Stimulated activated CD4-positive, alpha-beta T cell treated with anti-CD3 and anti-CD28 coated beads, TNF-alpha, amount 100 ng/mL, for 1 hour (primary cell): ENCODE results near the gene UBP1.
"Not testable (repeated sequence)": the region's sequence is repeated elsewhere in the genome, so short reads cannot be mapped to it uniquely, and the experiment has no call there.

Experiments
- DNase-seq, 3 donors: peaks; one replicate each; pipeline ENCODE4 v3.0.0-alpha.2; 2020; ENCODE audit warnings: low read depth in 3 of 3, low spot score in 1 of 3

UBP1 gene

GRCh38 chr3:33437556-33438283 lies 2.5 kb downstream of the UBP1 start:
- no peak for DNase-seq

- DNase-seq: no peak
Measured at GRCh38 chr3:33433843-33434242, 6.4 kb downstream of the UBP1 start.

DNA sequence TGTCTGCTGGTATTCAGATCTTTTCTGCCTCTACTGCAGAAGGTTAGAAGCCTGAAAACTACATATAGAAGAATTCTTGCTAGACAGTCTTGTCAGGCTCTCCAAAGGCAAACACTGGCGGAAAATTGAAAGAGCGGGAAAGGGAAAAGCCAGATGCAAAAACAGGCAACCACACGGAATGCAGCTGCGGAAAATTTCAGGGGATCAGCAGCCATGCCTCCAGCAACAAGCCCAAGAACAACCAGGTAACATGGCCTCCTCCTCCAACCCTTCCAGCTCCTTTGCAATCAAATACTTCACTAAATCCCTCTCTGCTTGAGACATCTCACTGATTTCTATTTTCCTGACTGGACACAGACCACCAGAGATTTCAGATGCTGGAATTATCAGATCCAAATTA lies 9.6 kb downstream of the UBP1 start:
- DNase-seq: no peak

DNA sequence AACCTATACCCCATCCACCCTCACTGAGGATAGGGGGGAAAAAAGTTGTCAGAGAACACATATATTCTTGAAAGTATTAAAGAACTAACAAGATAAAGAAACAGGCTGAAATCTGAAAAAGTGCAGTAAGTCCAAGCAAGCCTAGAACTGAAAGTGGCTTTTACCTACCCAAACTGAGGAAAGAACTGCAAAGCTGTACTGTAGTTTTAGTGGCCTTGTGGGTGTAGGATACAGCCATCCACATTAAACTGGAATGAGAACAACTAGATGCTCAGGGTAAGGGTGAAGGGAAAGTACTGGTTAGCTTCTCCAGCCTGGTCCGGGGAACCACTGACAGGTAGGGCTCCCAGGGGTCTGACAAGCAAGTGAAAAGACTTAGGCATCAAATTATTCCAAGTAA lies 10.1 kb downstream of the UBP1 start:
- no peak for DNase-seq

DNA sequence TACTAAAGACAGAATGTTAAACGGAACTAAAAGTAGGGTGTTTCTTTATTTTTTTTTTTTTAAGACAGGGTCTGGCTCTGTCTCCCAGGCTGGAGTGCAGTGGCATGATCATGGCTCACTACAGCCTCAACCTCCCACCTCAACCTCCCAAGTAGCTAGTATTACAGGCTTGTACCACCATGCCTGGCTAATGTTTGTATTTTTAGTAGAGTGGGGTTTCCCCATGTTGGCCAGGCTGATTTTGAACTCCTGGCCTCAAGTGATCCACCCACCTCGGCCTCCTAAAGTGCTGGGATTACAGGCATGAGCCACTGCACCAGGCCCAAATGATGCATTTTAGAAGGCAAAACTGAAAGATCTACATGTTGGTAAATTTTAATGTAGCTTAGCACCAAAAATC lies 10.9 kb downstream of the UBP1 start:
- not testable (repeated sequence) for DNase-seq

DNA sequence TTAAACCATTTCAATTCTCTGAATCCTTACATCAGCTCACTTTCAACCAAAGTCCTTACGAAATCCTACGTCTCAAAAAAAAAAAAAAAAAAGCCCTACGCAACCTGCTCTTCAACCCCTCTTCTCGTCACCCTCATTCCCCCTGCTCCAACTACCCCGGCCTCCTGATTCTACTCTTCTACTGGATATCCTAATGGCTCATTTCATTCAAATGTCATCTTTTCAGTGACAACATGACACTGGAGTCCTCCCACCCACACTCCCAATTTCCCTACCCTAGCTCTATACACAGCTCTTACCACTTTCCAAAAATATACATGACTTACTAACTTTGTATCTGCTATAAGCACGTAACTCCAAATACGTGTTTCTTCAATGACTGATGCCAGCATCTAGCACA lies 11.5 kb downstream of the UBP1 start:
- no peak for DNase-seq

DNA sequence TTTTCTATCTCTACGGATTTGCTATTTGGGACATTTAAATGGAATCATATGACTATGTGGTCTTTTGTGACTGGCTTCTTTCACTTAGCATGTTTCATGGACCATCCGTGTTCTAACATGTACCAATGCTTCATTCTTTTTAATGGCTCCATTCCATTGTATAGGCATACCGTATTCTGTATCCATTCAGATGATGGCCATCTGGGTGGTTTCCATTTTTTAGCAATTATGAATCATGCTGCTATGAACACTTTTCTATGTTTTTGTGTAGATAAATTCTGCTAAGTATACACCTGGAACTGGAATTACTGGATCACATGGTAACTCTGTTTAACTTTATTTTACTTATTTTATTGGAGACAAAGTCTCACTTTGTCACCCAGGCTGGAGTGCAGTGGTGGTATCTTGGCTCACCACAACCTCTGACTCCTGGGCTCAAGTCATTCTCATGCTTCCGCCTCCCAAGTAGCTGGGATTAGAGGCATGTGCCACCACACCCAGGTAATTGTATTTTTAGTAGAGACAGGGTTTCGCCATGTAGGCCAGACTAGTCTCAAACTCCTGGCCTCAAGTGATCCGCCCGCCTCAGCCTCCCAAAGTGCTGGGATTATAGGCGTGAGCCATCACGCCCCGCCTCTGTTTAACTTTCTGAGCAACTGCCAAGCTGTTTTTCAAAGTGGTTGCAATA lies 13.4 kb downstream of the UBP1 start:
- no peak for DNase-seq

GRCh38 chr3:33426068-33426467 lies 14.1 kb downstream of the UBP1 start:
- DNase-seq: no peak

DNA sequence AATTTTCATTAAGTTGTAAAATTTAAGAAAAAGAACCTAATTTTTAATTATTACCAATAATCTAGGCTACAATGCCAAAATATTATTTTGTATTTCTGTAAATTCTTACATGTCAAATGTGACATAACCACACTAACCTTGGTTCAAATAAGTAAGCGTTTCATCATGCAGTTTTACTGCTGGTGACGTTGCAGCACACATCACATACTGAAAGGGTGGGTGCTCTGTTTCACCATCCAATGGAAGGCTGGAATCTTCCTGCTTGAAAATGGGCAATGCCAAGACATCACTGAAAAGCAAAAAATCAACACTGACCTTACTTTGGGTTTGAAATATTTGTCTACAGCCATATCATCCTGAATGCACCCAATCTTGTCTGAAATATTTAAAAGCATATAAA lies 14.8 kb downstream of the UBP1 start:
- DNase-seq: no peak

- no peak for DNase-seq
Measured at GRCh38 chr3:33424606-33425452, 15.4 kb downstream of the UBP1 start.

DNA sequence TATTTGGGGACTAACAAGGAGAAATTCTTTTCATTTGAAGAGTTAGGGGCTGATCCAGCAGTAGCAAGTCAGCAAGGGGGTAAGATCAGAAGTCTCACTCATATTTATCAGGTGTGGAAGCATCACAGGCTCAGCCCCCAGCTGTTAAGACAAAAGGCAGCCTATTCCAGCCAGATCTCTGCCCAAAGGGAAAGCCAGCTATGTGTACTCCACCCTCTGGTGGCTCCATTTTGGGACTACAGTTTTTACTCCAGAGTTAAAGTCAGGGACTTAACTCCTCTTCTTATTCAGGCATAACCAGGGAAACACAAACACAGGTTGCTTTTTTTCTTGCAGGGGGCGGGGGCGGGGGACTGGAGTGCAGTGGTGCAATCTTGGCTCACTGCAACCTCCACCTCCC lies 19.2 kb downstream of the UBP1 start:
- DNase-seq: no peak

DNA sequence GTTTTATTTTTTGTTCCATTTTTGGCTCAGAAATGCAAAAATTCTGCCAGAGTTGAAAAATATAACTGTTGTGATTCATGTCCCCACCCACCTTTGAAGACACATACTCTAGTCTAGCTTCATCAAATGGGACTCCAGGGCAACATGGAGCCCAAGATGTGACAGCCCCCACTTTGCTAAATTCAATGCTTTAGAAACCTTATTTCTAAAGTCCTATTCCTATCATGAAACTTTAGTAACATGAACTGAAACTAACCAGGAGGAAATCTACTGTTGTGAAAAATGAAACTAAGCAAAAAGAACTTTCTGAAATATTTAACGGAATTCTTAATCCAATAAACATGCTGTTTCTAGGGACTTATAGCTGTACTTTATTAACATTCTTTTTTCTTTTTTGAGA lies 20.3 kb downstream of the UBP1 start:
- no peak for DNase-seq

- no peak for DNase-seq
Measured at GRCh38 chr3:33417066-33417673, 23.0 kb downstream of the UBP1 start.

GRCh38 chr3:33410816-33411215 lies 29.4 kb downstream of the UBP1 start:
- not testable (repeated sequence) for DNase-seq

- no peak for DNase-seq
Measured at GRCh38 chr3:33403756-33404155, 36.4 kb downstream of the UBP1 start.

DNA sequence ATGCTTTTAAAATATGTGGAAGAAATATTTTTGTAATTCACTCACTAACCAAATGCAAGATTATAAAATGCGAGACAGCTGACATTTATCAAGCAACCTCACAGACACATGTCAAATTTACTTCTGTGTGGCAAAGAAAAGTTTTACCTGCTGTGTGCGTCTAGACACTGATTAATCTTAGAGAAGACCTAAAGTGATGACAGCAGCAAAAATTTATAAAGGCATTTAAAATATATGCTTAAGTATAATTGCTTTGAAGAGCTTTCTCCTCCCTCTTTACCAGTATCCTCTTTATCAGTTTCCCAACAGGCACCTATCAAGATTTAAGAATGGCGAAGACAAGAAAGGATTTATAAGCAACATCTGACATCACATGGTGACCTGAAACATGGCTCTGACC lies 37.3 kb downstream of the UBP1 start:
- no peak for DNase-seq

DNA sequence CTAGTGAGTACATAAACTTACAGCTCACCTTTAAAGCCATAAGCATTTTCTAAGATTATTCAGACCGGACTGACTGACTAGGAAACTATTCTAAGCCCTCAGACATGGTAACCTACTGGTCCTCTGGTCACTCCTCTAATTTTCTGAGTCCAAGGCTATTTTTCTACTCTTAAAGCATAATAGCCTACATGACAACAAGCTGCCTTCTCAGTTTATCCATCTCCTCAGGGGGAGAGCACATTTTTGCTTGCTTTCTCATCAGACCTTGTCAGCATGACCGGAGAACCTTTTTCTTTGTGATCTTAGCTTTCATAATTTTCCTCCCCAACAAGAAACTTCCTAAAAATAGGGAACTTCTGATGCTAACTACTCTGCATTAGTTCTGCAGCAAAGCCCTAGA lies 38.4 kb downstream of the UBP1 start:
- DNase-seq: no peak

GRCh38 chr3:33398410-33398809 lies 41.8 kb downstream of the UBP1 start:
- no peak for DNase-seq

GRCh38 chr3:33395900-33396299 lies 44.3 kb downstream of the UBP1 start:
- no peak for DNase-seq

GRCh38 chr3:33394403-33395054 lies 45.7 kb downstream of the UBP1 start:
- no peak for DNase-seq

DNA sequence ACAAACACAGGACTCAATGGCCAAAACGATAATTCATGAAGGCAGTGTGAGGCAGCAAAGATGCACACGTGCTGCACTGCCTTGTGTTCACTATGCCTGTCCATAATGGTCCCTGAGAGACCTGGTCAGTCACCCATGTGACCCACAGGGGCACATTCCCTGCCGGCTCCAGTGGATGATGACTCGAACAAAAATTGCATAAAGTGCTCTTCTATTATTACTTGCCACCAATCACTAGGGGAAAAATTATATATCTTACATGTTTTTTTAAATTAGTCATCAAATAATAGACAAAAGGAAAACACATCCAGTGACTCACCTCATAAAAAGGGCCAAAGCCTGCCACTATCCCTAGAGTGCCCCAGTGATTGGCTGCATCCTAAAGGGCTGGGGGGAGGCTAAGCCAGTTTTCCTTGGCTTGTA lies 47.5 kb downstream of the UBP1 start:
- no peak for DNase-seq
